Gastrocnemius medialis (tissue), 4 donors: ENCODE measurements around the gene C3orf22. TPM values are rescaled to one million over a fixed set of nuclear protein-coding genes. Genes with fewer than 3 reads are reported as not detected.
A peak's percentile ranks its signal among the peaks of the same experiment; 100 is the strongest.

Experiments
- ATAC-seq, 2 donors: fragments of 150-250 bp; one replicate each; pipeline ENCODE4 v1.9.1; 2016
- DNase-seq, 2 donors: peaks; one replicate each; pipeline ENCODE4 v3.0.0-alpha.2; 2019
- H3K27ac ChIP-seq, 4 donors: fragments of 200-600 bp; sonication (generic); 1 replicate in 1 of 4; 2 replicates in 3 of 4; pipeline ENCODE4 v1.5.1; 2016 to 2018; ENCODE audit warnings: mild to moderate bottlenecking in 2 of 4, moderate library complexity in 1 of 4
- H3K27me3 ChIP-seq, 3 donors: fragments of 200-600 bp; sonication (generic) in 2 of 3; 1 replicate in 1 of 3; 2 replicates in 2 of 3; pipeline versions ENCODE4 v1.5.1 to v1.6.0; 2016 to 2019; ENCODE audit warnings: mild to moderate bottlenecking in 1 of 3, moderate library complexity in 1 of 3
- H3K36me3 ChIP-seq, 2 donors: fragments of 200-600 bp; sonication (generic) in 1 of 2; one replicate each; pipeline ENCODE4 v1.5.1; 2017 to 2018
- H3K4me1 ChIP-seq, 2 donors: fragments of 200-600 bp; sonication (generic) in 1 of 2; one replicate each; pipeline ENCODE4 v1.5.1; 2016 to 2017; ENCODE audit warnings: mild to moderate bottlenecking in 2 of 2
- H3K4me3 ChIP-seq, 4 donors: fragments of 200-600 bp; sonication (generic) in 3 of 4; 1 replicate in 1 of 4; 2 replicates in 3 of 4; pipeline ENCODE4 v1.5.1; 2016 to 2019; ENCODE audit warnings: mild to moderate bottlenecking in 2 of 4
- H3K9me3 ChIP-seq, 3 donors: fragments of 200-600 bp; sonication (generic) in 2 of 3; 1 replicate in 1 of 3; 2 replicates in 2 of 3; pipeline ENCODE4 v1.5.1; 2016 to 2019
- CTCF ChIP-seq, 5 experiments: fragments of 450-650 bp in 3 of 5; fragments of 200-600 bp in 2 of 5; sonication (generic) in 2 of 5; IDR thresholded peaks in 4 of 5; conservative IDR thresholded peaks in 1 of 5; 1 replicate in 4 of 5; 2 replicates in 1 of 5; pipeline ENCODE4 v1.5.1; 2016 to 2019; ENCODE audit warnings: antibody characterized with exemption in 5 of 5, mild to moderate bottlenecking in 3 of 5, moderate library complexity in 3 of 5
- POLR2A ChIP-seq, 2 donors: fragments of 450-650 bp; IDR thresholded peaks; one replicate each; pipeline ENCODE4 v1.6.1; 2017; ENCODE audit warnings: antibody characterized with exemption in 2 of 2, mild to moderate bottlenecking in 2 of 2, moderate library complexity in 2 of 2
- in situ Hi-C, 4 donors: fragments of 200-750 bp; cut with MboI; loops; one replicate each; pipeline versions ENCODE4 v1.15.0 to v1.8.0; 2017; ENCODE audit warnings: low sequenced_read_pairs in 4 of 4
- intact Hi-C: fragments of 100-400 bp; cut with DNase I; formaldehyde crosslinking; loops from one replicate; pipeline ENCODE4 v1.15.1; 2023; ENCODE audit warnings: low total_unique reads
- total RNA-seq, 4 donors: library from RNA; depleted of rRNA; stranded (reverse); fragments of >200 nt; gene quantifications; one replicate each; pipeline versions ENCODE4 v1.1.0 to v1.2.3, GENCODE V29; 2016

The C3orf22 gene
- total RNA-seq, 4 donors from 2014 or later = not detected

- intact Hi-C loops (no loop called here), in situ Hi-C loops (no loop called here)
- H3K4me1 ChIP-seq = peaks cover 0 to 8% of the 10 kb centered on the region in 2 donors
- no peaks in the 10 kb centered on the region for H3K36me3 ChIP-seq
- no peak for TF ChIP-seq CTCF (IDR thresholded peaks at IDR 0.05 in 4 of 5, conservative IDR thresholded peaks at IDR 0.05 in 1 of 5)
- no peak for TF ChIP-seq POLR2A (IDR thresholded peaks at IDR 0.05)
- peaks cover 13 to 21% (median 16%) of the 10 kb centered on the region in 3 donors for H3K27me3 ChIP-seq
- H3K27ac ChIP-seq = no peak overlapping the region
- DNase-seq (peak; percentile 1 to 50), ATAC-seq (peak; percentile 51 to 74)
- no peaks in the 10 kb centered on the region for H3K9me3 ChIP-seq
- H3K4me3 ChIP-seq = no peak overlapping the region
Observed at GRCh38 chr3:126540342-126540849, 18.3 kb downstream of the C3orf22 start.

GRCh38 chr3:126539558-126540250, 19.0 kb downstream of the C3orf22 start:
- in situ Hi-C loops = no loop called here
- H3K27ac ChIP-seq = no peak overlapping the region
- peak in 1 of 2 donors; percentile 1 for DNase-seq

GRCh38 chr3:126538966-126539365, 19.8 kb downstream of the C3orf22 start:
- Histone ChIP-seq H3K27ac (no peak overlapping the region), H3K36me3 (no peaks in the 10 kb centered on the region), H3K4me3 (no peak overlapping the region), H3K4me1 (peaks cover 0 to 8% of the 10 kb centered on the region in 2 donors), H3K9me3 (no peaks in the 10 kb centered on the region), H3K27me3 (peaks cover 13 to 20% (median 16%) of the 10 kb centered on the region in 3 donors)
- intact Hi-C loops = no loop called here
- no peak for TF ChIP-seq CTCF (IDR thresholded peaks at IDR 0.05 in 4 of 5, conservative IDR thresholded peaks at IDR 0.05 in 1 of 5)
- TF ChIP-seq POLR2A (IDR thresholded peaks at IDR 0.05) = no peak
- in situ Hi-C loops = no loop called here
- DNase-seq (peak in 1 of 2 donors; percentile 1), ATAC-seq (no peak)

More at GRCh38 chr3:126539558-126540250, 19.0 kb downstream of the C3orf22 start:
- no peak overlapping the region for H3K4me3 ChIP-seq
- no peaks in the 10 kb centered on the region for H3K9me3 ChIP-seq
- H3K36me3 ChIP-seq = no peaks in the 10 kb centered on the region
- intact Hi-C loops = no loop called here
- TF ChIP-seq POLR2A (IDR thresholded peaks at IDR 0.05) = no peak
- TF ChIP-seq CTCF (IDR thresholded peaks at IDR 0.05 in 4 of 5, conservative IDR thresholded peaks at IDR 0.05 in 1 of 5) = no peak
- H3K4me1 ChIP-seq = peaks cover 0 to 8% of the 10 kb centered on the region in 2 donors
- no peak for ATAC-seq
- H3K27me3 ChIP-seq = peaks cover 13 to 21% (median 16%) of the 10 kb centered on the region in 3 donors

GRCh38 chr3:126538316-126538715, 20.4 kb downstream of the C3orf22 start:
- Histone ChIP-seq H3K4me1 (peaks cover 0 to 8% of the 10 kb centered on the region in 2 donors), H3K9me3 (no peaks in the 10 kb centered on the region), H3K27ac (no peak overlapping the region), H3K27me3 (peaks cover 10 to 16% (median 14%) of the 10 kb centered on the region in 3 donors), H3K4me3 (no peak overlapping the region), H3K36me3 (no peaks in the 10 kb centered on the region)
- peak; percentile 1 to 9 for DNase-seq
- intact Hi-C loops (no loop called here), in situ Hi-C loops (no loop called here)
- ATAC-seq = no peak
- no peak for TF ChIP-seq POLR2A (IDR thresholded peaks at IDR 0.05)
- TF ChIP-seq CTCF (IDR thresholded peaks at IDR 0.05 in 4 of 5, conservative IDR thresholded peaks at IDR 0.05 in 1 of 5) = no peak
